Ureter (tissue), 1 donor: ENCODE data around the gene CADM2. TPM values are rescaled to one million over a fixed set of nuclear protein-coding genes. Genes with fewer than 3 reads are reported as not detected.

ENCODE experiments used
- DNase-seq: peaks from one replicate; pipeline ENCODE4 v3.0.0-alpha.2; 2020; ENCODE audit warnings: low spot score
- total RNA-seq: library from RNA; stranded (reverse); gene quantifications from one replicate; pipeline ENCODE4 v1.2.4, GENCODE V29; 2023
- donor health status: DM: yes; HTN: yes; CAD: no.

CADM2 gene
- total RNA-seq, 1 donor from 2014 or later: 6.9 TPM

DNA sequence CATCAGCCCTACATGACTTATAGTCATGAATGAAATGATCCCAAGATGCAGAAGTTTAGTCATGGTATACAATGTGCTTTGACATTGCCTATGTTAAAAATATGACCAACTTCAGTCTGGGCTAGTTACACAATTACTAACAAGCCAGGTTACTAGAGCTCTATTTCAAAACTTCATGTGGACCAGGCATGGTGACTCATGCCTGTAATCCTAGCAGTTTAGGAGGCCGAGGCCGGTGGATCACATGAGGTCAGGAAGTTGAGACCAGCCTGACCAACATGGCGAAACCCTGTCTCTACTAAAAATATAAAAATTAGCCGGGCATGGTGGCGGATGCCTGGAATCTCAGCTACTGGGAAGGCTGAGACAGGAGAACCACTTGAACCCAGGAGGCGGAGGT, 613.0 kb downstream of the CADM2 start:
- DNase-seq: no peak

DNA sequence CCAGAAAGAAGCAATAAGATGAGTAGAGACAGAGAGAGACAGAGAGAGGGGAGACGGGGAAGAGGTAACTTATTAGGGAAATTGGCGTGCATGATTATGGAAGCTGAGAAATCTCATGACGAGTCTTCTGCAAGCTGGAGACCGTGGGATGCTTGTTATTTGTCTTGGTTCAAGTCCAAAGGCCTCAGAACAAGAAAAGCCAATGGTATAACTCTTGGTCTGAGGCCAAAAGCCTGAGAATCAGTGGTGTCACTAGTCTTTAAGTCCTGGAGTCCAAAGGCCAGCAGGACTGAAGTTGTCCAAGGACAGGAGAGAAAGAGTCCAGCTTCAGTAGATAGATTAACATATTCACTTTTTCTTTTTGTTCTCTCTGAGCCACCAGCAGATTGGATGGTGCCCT, 613.6 kb downstream of the CADM2 start:
- DNase-seq: no peak

DNA sequence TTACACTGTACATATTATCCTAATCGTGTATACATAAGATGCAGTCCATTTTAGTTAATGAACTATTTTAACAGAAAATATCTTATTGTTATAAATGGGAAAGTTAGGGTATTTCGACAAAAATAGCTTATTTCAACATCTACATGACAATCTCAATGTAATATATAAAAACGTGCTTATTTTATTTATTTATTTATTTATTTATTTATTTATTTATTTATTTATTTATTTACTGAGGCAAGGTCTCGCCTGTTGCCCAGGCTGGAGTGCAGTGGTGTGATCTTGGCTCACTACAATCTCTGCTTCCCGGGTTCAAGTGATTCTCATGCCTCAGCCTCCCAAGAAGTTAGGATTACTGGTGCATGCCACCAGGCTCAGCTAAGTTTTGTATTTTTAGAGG, 614.2 kb downstream of the CADM2 start:
- no peak for DNase-seq

DNA sequence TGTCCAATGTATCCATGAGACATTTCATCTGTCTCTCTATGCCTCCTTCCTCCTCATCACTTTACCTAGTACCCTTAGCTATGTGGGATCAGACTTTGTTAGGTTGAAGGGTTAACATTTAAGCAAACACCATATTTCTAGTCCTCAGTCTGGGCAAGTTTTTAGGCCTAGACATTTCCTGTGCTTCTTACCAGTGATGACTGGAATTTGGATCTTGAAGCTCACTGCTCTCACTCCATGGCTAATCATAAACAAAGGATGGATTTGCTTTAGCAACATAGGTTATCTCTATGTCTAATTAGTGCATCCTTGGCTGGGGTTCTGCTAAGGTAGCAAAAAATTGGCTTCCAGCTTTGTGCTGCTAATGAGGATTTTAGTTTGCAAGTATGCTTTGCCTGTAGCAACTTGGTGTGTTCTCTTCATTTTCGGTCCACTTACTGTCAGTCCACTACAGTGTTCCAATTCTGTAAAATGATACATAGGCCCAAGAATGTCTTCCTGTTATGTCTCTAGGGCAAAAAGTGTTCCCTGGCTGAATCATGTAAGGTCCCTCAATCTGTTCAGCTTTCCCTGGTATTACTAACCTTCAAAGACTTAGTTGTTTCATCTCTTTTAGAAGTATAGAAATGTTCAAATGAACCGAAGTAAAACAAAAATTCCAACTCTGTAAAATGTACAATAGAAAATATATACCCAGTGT, 615.4 kb downstream of the CADM2 start:
- no peak for DNase-seq

DNA sequence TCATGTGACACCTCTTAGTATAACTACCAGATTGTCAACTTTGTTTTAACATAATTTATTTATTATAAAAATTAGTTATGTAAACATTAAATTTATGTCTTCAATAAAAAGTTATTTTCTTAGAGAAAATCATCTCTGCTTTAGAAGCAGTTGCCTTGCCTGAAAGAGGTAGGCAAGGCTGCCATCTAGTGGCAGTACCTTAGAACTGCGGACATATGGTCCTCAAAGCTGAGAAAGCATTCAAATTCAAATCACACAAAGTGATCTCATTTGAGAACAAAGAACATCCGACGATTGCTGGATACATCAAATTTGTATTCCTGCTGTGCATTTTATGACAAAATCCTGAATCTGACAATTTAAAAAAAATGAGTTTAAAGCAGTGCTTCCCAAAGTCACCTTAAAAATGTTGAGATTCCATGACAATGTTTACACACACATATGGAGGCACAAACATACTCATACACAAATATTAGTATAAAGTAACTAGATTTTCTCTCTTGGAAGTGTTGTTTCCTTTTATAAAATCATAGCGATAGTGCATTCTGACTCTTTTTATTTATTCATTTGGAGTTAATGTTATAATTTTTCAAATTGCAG, 617.4 kb downstream of the CADM2 start:
- no peak for DNase-seq

DNA sequence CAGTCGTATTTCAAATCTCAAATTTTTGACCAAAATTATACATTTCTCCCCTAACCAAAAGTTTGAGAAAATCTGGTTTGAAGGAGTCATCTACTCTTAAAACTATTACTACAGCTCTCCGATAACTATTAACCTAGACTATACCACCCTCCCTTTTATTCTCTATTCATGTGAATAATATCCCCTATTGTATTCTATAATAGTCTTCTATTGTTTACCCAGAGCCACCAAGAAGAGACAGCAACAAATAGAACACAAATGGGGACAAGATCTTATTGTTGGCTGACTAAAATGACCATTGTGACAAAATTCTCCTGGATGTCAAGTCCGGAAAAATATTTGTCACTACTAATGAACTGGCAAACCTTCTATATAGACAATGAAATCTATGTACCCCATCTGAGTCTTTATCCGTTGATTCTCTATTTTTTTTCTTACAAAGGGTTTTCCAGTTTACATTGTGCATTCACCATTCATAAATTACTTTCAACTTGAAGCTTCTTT, 618.0 kb downstream of the CADM2 start:
- no peak for DNase-seq

DNA sequence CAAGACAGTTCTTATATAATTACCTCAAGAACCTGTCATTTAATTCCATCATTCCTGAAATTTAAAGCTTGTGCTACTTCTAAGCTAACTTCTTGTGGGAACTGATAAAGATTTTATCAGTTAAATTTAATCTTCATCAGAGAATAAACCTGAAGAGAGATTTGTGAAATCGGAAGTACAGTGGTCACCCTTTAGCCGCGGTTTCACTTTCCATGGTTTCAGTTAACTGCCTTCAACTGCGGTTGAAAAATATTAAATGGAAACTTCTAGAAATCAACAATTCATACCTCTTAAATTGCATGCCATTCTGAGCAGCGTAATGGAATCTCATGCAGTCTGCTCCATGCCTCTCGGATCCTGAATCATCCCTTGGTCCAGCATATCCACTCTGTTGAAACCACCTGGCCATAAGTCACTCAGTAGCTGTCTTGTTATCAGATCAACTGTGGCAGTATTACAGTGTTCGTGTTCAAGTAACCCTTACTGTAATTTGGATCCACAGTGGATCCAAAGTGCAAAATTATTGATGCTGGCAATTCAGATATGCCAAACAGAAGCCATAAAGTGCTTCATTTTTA, 626.1 kb downstream of the CADM2 start:
- no peak for DNase-seq

DNA sequence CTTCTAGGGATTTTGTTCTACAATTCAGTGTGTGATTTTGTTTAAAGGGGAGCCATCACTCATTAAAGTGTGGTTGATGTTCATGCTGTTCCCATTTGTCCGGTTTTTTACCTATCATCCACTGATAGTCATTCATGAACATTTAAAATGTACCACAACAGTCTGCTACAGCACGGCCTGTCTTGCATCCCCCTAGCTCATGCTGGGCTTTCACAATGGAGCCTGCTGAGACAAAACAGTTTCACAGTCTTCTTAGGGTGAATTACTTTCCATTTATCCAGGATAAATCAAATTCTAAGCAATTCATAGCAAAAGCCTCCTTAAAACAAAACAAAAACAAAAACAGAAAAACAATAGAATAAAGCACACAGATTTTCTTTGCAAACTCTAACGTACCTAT, 627.2 kb downstream of the CADM2 start:
- no peak for DNase-seq

DNA sequence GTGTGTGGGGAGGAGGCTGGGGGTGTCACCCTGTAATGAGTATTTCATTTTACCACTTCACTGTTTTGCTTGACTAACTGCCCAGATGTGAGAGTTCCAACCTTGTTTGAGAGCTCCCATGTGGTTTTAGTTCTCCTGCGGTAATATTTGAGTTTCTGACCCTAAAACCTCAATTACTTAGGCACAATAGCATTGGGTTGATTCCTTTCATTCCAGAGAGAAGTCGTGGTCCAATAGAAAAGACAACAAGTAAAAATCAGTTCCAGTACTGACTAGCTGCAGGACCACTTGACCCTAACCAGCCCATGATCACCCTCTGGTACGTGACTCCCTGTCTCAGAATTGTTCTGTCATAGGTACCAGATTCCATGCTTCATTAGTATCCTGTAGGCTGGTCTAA, 630.4 kb downstream of the CADM2 start:
- no peak for DNase-seq

DNA sequence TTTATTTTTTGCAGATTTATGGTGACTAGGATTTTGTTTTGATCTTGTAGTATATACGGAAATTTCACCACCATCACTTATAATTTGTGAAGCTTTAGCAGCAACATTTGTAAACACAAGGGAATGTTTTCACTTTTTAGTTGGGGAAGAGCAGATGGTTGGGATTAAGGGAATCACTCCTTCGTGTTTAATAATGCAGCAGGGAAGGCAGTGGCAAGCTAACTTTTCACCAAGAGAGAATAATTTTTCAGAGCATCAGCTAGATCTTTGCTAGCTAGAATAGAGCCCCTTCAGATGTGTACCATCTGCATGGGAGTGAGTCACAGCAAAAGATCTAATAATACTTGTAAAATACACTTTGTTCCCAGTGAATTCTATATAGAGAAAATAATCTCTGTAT, 632.7 kb downstream of the CADM2 start:
- no peak for DNase-seq

DNA sequence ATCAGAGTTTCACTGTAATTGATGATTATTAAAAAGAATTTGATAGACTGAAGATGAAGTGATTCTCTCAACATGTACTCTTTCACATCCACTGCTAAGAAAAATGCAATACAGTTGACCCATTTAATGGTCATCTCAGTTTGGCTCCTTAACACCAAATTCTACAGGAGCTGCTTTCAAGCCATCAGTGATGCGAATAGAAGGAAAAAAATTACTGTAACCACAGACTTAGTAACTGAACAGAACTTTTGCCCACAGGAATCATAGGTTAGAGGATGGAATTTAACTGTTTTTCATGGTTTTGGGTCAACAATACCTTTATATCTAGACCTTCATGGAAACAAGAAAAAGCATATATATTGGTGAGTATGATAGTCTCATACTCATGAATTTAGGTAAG, 633.5 kb downstream of the CADM2 start:
- DNase-seq: no peak

DNA sequence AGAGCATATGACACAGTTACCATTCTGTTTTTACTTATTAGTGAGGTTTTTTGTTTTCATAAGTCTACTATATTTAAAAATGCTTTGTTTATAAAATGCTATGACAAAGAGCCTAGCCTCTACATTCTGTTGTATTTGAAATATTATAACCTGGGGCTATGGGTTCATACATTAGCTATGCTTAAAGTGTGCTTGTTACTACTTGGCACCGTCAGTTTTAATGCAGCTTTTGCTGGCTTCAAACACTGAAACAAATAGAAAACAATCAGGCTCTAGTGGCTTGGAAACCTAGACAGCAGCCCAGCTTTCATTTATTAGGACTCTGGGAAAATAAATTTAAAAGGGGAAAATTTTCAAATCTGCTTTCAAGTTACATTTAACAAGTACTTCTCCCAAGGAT, 635.9 kb downstream of the CADM2 start:
- no peak for DNase-seq

DNA sequence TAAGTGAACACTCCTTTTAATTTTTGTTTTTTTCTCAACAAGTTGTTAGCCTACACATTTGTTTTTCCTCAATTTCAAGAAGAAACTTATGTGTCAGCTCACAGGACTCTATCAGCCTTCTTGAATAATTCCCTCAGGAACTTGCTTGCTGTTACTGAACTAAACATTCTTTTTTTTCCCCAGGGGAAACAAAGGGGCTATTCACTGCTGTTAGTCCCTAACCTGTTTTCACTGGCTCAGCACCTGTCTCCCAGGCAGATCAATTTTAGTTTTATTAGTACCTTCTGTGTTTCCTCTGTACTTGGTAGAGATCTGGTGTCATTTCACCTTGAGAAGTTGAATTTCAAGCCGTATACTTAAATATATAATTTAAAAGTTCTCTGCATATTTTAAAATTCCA, 644.6 kb downstream of the CADM2 start:
- DNase-seq: no peak

DNA sequence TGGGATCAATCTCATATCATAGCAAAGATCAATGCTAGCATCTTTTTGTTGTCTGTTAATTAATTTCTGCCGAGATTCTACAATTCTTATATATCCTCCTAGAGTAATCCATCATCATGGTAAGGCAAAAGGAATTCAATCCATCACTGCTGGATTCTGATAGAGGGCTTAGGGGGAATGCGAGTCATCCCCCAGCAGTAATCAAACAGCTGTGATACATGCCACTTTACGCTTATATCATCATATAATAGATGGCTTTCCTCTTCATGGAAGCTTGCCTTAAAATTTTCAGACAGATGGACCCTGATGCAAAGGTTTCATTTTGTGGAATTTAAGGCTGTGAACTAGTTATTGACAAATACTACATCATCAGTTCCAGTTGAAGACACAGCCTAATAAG, 645.9 kb downstream of the CADM2 start:
- DNase-seq: no peak

DNA sequence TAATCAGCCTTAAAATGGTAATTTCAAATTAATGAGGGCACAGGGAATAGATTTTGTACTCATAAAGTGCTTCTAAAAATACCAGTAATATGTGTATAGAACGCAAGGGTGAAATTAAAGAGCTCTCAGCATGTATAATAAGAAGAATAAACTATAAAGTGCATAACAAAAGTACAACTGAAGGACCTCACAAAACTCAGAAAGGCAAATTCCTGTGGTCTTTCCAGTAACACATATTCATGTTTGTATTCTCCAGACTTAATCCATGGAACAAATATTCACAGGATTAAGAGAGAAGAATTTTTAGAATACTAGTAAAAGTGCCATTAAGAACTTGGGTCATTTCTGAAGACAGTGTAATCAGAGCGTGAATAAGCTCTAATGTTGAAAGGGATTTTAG, 646.3 kb downstream of the CADM2 start:
- DNase-seq: no peak

DNA sequence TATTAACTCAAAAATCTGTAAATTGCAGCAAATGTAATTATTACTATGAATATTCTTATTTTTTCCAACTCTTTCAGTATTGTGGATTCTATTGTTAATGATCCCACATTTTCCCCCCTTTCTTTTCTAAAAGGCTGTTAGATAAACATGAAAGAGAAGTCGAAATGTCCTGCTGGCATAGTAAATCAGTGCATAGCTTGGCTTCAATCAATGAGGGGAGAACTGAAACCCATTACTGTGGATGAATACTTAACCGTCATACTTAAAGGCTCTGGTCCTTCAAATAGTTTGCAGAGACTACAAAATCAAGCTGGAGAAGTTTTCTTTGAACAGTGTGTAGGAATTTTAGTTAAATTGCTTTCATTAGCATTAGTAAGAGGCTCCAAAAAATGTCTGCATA, 667.9 kb downstream of the CADM2 start:
- no peak for DNase-seq

DNA sequence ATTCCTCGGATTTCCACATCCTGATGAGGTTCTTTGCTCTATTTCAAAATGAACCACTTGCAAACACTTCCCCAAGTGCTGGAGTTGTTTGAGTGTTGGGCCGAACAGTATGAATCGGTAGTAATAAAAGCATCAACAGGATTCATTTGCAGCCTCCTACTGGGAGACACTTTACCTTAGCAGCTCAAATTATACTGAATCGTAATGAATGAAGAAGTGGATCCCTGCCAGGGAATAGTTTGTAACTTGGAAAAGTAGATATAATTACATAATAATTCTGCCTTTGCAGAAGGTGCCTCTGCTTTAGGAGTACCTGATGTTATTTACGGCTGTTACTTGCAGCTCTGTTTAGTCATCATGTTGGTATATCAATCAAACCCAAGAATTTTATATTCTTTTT, 669.1 kb downstream of the CADM2 start:
- no peak for DNase-seq

DNA sequence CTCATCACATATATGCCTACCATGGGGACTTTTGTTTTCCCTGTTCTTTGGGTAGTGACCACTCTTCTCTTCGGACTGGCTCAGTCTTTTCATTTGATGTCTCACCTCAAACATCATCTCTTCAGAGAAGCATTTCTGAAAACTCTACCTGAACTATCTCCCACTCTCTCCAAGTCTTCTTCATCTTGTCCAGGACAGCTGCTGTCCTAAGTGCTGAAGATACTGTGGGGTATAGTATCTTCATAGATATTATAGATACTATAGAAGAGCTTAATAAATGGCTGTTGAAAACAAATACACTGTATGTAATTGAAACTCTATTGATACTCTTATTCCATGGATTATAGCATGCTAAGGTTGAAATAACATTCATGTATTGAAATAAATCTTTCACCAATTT, 672.3 kb downstream of the CADM2 start:
- no peak for DNase-seq

DNA sequence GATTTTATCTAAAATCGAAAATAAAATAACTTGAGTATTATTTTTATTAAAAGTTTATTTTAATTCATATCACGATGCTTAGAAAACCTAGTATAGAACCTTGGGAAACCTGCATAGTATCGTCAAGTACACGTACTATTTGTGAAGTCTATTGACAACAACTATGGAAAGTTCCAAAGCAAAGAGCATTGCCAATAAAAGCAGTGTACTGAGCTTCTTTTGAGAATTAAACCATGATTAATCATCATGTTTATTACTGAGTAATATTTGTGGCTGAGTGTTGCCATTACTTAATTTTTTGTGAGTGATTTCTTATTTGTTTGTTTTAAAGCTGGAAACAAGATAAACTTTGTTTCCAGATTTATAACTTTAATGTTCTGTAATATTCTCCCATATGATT, 674.1 kb downstream of the CADM2 start:
- DNase-seq: no peak

DNA sequence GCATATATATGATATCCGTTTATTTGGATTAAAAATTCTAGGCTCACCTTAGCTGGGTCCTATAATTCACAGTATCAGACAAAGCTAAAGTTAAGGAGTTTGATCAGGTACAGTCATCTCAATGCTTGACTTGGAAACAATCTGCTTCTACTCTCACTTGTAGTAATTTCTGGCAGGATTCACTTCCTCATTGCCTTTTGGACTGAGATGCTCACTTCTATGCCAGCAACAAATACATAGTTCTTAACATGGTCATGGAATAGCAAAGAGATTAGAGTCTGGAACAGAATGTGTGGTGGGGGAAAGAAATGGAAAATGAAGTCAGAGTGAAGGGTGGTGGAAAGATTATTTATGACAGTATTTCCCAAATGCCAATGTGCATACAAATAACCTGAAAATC, 693.6 kb downstream of the CADM2 start:
- DNase-seq: no peak

DNA sequence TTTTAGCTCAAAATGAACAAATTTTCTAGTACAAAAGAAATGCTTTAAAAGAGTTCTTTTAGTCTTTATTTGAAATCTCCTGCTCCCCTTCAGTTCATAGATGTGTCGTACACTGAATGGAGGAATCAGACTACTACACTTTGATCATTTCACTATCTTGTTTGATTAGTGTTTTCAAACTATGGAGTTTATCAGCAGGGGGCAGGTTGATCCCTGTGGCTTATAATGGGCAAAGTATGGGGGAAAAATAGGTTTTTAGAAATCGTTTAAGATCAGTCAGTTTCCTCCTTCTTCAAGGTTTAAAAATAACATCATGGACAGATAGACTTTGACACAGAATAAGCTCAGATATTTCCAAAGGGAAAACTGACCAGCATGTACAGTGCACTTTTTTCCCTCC, 701.7 kb downstream of the CADM2 start:
- no peak for DNase-seq

DNA sequence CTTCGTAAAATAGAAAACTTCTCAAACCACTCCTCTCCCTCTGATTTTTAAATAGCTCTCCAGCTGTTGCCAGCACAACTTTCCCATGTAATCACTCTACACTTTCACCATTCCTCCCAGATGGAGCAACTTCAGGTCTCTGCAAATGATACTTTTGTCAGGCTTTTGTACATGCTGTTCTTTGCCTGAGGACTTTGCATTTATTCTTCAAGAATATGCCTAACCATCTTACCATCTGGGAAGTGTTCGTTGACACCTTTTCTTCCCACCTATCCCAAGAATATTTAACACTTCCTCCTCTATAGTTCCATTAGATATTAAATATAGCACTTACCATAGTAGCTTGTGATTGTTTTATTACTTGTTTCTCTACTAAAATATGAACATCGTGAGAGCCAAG, 703.7 kb downstream of the CADM2 start:
- DNase-seq: no peak

DNA sequence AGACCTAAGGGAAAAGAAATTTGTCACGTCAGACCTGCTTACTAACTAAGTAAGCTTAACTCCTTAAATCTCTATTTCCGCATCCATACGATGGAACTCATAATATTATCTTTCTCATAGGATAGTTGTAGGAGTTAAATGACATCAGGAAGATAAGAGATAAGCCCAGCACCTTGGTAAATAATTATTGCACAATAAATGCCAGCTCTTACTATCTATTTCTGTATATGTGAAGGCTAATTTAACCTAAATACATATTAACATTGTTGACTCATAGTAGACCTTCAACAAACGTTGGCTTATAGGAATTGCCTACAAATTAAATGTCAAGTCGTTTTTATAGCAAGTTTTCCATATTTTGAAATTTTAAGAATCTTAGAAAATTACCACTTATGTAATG, 709.0 kb downstream of the CADM2 start:
- no peak for DNase-seq
